NCI-H774 (cell line): ENCODE data around the gene S100PBP.
A peak's percentile ranks its signal among the peaks of the same experiment; 100 is the strongest.
"Not testable (repeated sequence)": the region's sequence is repeated elsewhere in the genome, so short reads cannot be mapped to it uniquely, and the experiment has no call there.

ENCODE experiments used
- DNase-seq: peaks from one replicate; lab custom pipeline; 2025; lab: John Stamatoyannopoulos, UW

The S100PBP gene

GRCh38 chr1:32786856-32787255, 30.6 kb upstream of the S100PBP start:
- no peak for DNase-seq

GRCh38 chr1:32789356-32789755, 28.1 kb upstream of the S100PBP start:
- not testable (repeated sequence) for DNase-seq

- DNase-seq = no peak
Measured at GRCh38 chr1:32791881-32792280, 25.6 kb upstream of the S100PBP start.

- DNase-seq = not testable (repeated sequence)
Measured at GRCh38 chr1:32795763-32796162, 21.7 kb upstream of the S100PBP start.

GRCh38 chr1:32797456-32797855, 20.0 kb upstream of the S100PBP start:
- DNase-seq = no peak

GRCh38 chr1:32798191-32798590, 19.3 kb upstream of the S100PBP start:
- DNase-seq = no peak

GRCh38 chr1:32798679-32799416, 18.6 kb upstream of the S100PBP start:
- no peak for DNase-seq

GRCh38 chr1:32801096-32801715, 16.2 kb upstream of the S100PBP start:
- no peak for DNase-seq

- DNase-seq = not testable (repeated sequence)
Measured at GRCh38 chr1:32804460-32804859, 13.0 kb upstream of the S100PBP start.

GRCh38 chr1:32806290-32806689, 11.2 kb upstream of the S100PBP start:
- no peak for DNase-seq

- no peak for DNase-seq
Measured at GRCh38 chr1:32806910-32807523, 10.4 kb upstream of the S100PBP start.

GRCh38 chr1:32808580-32808979, 8.9 kb upstream of the S100PBP start:
- no peak for DNase-seq

GRCh38 chr1:32810358-32810757, 7.1 kb upstream of the S100PBP start:
- DNase-seq = no peak

GRCh38 chr1:32811265-32811664, 6.2 kb upstream of the S100PBP start:
- DNase-seq = no peak

- no peak for DNase-seq
Measured at GRCh38 chr1:32811917-32812316, 5.5 kb upstream of the S100PBP start.

- DNase-seq = no peak
Measured at GRCh38 chr1:32813941-32814739, 3.3 kb upstream of the S100PBP start.

GRCh38 chr1:32816676-32817158, 736 bp upstream of the S100PBP start:
- DNase-seq = peak; percentile 40

GRCh38 chr1:32817815-32818786, 648 bp downstream of the S100PBP start:
- DNase-seq = peak; percentile 81

- no peak for DNase-seq
Measured at GRCh38 chr1:32818804-32819541, 1.5 kb downstream of the S100PBP start.

GRCh38 chr1:32825181-32825580, 7.7 kb downstream of the S100PBP start:
- no peak for DNase-seq
